Measurements from ENCODE around the gene ABCC9.

DNA sequence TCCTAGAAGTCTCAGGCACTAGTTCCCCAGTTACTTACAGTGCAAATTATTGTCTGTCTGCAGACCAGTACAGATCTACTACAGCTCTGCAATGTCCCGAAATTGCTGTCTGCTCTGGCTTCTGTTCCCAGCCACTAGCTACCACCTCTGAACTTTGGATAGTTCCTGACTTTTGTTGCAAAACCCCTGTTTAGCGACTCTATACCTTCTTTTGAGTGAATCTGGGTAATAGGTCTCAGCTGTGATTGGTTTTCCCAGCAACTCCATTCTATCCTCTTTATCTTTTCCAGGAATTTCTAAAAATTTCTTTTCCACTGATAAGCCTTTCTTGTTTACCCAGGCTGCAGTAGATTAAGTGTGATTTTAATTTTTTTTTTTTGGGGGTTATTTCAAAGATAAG, 183.5 kb downstream of the ABCC9 start:
- TF ChIP-seq, protein P1, sequence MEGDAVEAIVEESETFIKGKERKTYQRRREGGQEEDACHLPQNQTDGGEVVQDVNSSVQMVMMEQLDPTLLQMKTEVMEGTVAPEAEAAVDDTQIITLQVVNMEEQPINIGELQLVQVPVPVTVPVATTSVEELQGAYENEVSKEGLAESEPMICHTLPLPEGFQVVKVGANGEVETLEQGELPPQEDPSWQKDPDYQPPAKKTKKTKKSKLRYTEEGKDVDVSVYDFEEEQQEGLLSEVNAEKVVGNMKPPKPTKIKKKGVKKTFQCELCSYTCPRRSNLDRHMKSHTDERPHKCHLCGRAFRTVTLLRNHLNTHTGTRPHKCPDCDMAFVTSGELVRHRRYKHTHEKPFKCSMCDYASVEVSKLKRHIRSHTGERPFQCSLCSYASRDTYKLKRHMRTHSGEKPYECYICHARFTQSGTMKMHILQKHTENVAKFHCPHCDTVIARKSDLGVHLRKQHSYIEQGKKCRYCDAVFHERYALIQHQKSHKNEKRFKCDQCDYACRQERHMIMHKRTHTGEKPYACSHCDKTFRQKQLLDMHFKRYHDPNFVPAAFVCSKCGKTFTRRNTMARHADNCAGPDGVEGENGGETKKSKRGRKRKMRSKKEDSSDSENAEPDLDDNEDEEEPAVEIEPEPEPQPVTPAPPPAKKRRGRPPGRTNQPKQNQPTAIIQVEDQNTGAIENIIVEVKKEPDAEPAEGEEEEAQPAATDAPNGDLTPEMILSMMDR (conservative IDR thresholded peaks at IDR 0.05) = no peak
- TF ChIP-seq ZFX (IDR thresholded peaks at IDR 0.05) = no peak

Measured in C4-2B (cell line).